Erythroblast (primary cell): Measurements from ENCODE around the gene COA7.
"Not testable (repeated sequence)": the region's sequence is repeated elsewhere in the genome, so short reads cannot be mapped to it uniquely, and the experiment has no call there.

Experiments
- GATA1 ChIP-seq: IDR thresholded peaks from 2 replicates; pipeline ENCODE4 v1.6.1; 2011; ENCODE audit warnings: low read depth, mild to moderate bottlenecking, control low read depth, low read length, moderate library complexity
- POLR2A ChIP-seq: IDR thresholded peaks from 2 replicates; pipeline ENCODE4 v1.6.1; 2011; ENCODE audit warnings: mild to moderate bottlenecking, low read length

- TF ChIP-seq POLR2A, GATA1: not testable (repeated sequence)
These were observed 17.1 kb upstream of the COA7 start for GRCh38 chr1:52715296-52715695.
